Fibroblast of lung (primary cell): ENCODE measurements around the gene TLX1.

ENCODE experiments used
- CTCF ChIP-seq, 2 donors: IDR thresholded peaks in 1 of 2; conservative IDR thresholded peaks in 1 of 2; 1 replicate in 1 of 2; 2 replicates in 1 of 2; pipeline ENCODE4 v1.5.1; 2011 to 2012; ENCODE audit warnings: low read length in 2 of 2, control low read depth in 1 of 2, inconsistent platforms in 1 of 2, low read depth in 1 of 2, mild to moderate bottlenecking in 1 of 2
- EZH2 ChIP-seq: IDR thresholded peaks from 2 replicates; pipeline ENCODE4 v1.5.1; 2012; ENCODE audit warnings: low read length, control low read depth, mild to moderate bottlenecking; ENCODE audit errors: missing control alignments

GRCh38 chr10:101113890-101114403 lies 17.2 kb upstream of the TLX1 start:
- TF ChIP-seq CTCF (conservative IDR thresholded peaks at IDR 0.05 in 1 of 2, IDR thresholded peaks at IDR 0.05 in 1 of 2; ENCODE audit: low read depth in 1 of 2, low read length in 2 of 2) (no peak), EZH2 (no peak)
